ENCODE data around the gene SYCE1L. TPM values are rescaled to one million over a fixed set of nuclear protein-coding genes. Genes with fewer than 3 reads are reported as not detected.

SYCE1L gene
- total RNA-seq, 1 donor from 2014 or later: 0.66 TPM

DNA sequence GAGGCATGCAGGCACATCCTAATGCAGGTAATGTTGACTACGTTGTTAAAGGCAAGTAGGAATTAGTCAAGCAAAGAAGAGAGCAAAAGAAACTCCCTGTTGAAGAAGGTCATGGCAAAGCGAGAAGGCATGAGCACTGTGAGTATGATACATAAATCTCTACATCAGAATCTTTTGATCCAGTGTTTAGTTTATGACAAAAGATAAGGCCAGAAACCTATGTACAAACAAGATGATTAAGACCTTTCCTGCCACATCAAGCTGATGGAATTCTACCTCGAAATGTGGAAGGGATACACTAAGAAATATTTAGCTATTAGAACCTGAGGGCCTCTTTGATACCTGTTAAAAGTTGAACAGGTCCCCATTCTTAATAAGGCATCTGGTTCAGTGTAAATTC is 20.2 kb downstream of the SYCE1L start:
- TF ChIP-seq, protein P1, sequence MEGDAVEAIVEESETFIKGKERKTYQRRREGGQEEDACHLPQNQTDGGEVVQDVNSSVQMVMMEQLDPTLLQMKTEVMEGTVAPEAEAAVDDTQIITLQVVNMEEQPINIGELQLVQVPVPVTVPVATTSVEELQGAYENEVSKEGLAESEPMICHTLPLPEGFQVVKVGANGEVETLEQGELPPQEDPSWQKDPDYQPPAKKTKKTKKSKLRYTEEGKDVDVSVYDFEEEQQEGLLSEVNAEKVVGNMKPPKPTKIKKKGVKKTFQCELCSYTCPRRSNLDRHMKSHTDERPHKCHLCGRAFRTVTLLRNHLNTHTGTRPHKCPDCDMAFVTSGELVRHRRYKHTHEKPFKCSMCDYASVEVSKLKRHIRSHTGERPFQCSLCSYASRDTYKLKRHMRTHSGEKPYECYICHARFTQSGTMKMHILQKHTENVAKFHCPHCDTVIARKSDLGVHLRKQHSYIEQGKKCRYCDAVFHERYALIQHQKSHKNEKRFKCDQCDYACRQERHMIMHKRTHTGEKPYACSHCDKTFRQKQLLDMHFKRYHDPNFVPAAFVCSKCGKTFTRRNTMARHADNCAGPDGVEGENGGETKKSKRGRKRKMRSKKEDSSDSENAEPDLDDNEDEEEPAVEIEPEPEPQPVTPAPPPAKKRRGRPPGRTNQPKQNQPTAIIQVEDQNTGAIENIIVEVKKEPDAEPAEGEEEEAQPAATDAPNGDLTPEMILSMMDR (IDR thresholded peaks at IDR 0.05; ENCODE audit: borderline replicate concordance): no peak
- no peak overlapping the region for H3K27ac ChIP-seq (replicated peaks)
- no peaks in the 10 kb centered on the region for H3K36me3 ChIP-seq
- H3K4me3 ChIP-seq: no peak overlapping the region
- DNase-seq: no peak
- H3K9me3 ChIP-seq (replicated peaks): no peaks in the 10 kb centered on the region
- peaks cover 6% of the 10 kb centered on the region for H3K27me3 ChIP-seq (ENCODE audit: low read depth)
- no peaks in the 10 kb centered on the region for H3K4me1 ChIP-seq
- intact Hi-C loops (cut with micrococcal nuclease): no loop called here

DNA sequence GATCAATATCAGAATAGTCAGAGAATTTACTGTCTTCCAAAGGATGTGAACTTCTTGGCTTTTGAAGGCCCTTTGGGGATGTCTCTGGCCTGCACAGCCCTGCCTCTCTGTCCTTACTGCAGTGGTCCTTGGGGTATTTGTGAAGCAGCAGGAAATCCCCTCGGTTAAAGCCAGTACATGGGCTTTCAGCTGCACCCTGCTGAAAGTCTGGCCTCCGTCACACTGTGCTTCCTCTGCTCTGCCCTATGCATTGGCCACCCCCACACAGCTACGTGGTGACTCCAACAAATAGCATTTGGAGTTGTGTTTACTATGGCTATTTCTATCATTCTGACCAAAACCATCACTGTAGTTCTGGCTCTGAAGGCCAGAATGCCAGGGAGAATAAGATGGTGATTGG is 21.2 kb downstream of the SYCE1L start:
- H3K9me3 ChIP-seq (replicated peaks): no peaks in the 10 kb centered on the region
- no peak overlapping the region for H3K4me3 ChIP-seq
- no peak overlapping the region for H3K27ac ChIP-seq (replicated peaks)
- H3K4me1 ChIP-seq: no peaks in the 10 kb centered on the region
- no peaks in the 10 kb centered on the region for H3K36me3 ChIP-seq
- TF ChIP-seq, protein P1 (IDR thresholded peaks at IDR 0.05; ENCODE audit: borderline replicate concordance): no peak
- DNase-seq: no peak
- peaks cover 11% of the 10 kb centered on the region for H3K27me3 ChIP-seq (ENCODE audit: low read depth)
- intact Hi-C loops (cut with micrococcal nuclease): no loop called here

GRCh38 chr16:77221482-77221881 is 22.3 kb downstream of the SYCE1L start:
- Histone ChIP-seq H3K4me3 (no peak overlapping the region), H3K27ac (replicated peaks) (no peak overlapping the region), H3K36me3 (no peaks in the 10 kb centered on the region), H3K9me3 (replicated peaks) (no peaks in the 10 kb centered on the region), H3K4me1 (no peaks in the 10 kb centered on the region), H3K27me3 (ENCODE audit: low read depth) (peaks cover 19% of the 10 kb centered on the region)
- intact Hi-C loops (cut with micrococcal nuclease): no loop called here
- TF ChIP-seq, protein P1 (IDR thresholded peaks at IDR 0.05; ENCODE audit: borderline replicate concordance): no peak
- no peak for DNase-seq

- TF ChIP-seq, protein P1 (IDR thresholded peaks at IDR 0.05; ENCODE audit: borderline replicate concordance): no peak
- Histone ChIP-seq H3K4me3 (no peak overlapping the region), H3K27ac (replicated peaks) (no peak overlapping the region), H3K9me3 (replicated peaks) (no peaks in the 10 kb centered on the region), H3K27me3 (ENCODE audit: low read depth) (peaks cover 18% of the 10 kb centered on the region), H3K36me3 (no peaks in the 10 kb centered on the region), H3K4me1 (no peaks in the 10 kb centered on the region)
- no peak for DNase-seq
- intact Hi-C loops (cut with micrococcal nuclease): no loop called here
Measured at GRCh38 chr16:77223184-77223583, 24.0 kb downstream of the SYCE1L start.

- TF ChIP-seq, protein P1 (IDR thresholded peaks at IDR 0.05; ENCODE audit: borderline replicate concordance): no peak
- no peak for DNase-seq
- H3K9me3 ChIP-seq (replicated peaks): no peaks in the 10 kb centered on the region
- intact Hi-C loops (cut with micrococcal nuclease): no loop called here
- no peak overlapping the region for H3K4me3 ChIP-seq
- no peaks in the 10 kb centered on the region for H3K36me3 ChIP-seq
- H3K27ac ChIP-seq (replicated peaks): no peak overlapping the region
- no peaks in the 10 kb centered on the region for H3K4me1 ChIP-seq
- peaks cover 13% of the 10 kb centered on the region for H3K27me3 ChIP-seq (ENCODE audit: low read depth)
Measured at GRCh38 chr16:77225182-77225581, 26.0 kb downstream of the SYCE1L start.

DNA sequence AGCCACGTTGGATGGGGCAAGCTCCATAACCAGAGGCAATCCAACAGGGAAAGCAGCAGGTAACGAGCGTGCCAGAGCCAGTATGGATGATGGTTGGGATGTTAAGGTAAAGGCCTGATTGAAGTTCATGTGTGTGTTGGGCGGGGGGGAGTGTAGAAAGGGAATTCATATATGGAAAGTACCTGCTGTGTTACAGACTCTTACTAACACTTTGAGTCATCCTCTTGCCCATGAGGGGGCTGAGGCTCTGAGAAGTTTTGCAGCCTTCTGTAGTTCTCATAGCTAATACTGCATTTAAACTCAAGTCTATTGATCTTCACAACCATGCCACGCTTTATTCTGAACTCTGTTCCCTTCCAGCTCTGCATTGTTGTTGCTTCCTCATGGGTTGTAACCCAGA is 28.5 kb downstream of the SYCE1L start:
- intact Hi-C loops (cut with micrococcal nuclease): no loop called here
- H3K4me3 ChIP-seq: no peak overlapping the region
- no peak overlapping the region for H3K27ac ChIP-seq (replicated peaks)
- TF ChIP-seq, protein P1 (IDR thresholded peaks at IDR 0.05; ENCODE audit: borderline replicate concordance): no peak
- no peaks in the 10 kb centered on the region for H3K4me1 ChIP-seq
- H3K36me3 ChIP-seq: no peaks in the 10 kb centered on the region
- H3K9me3 ChIP-seq (replicated peaks): no peaks in the 10 kb centered on the region
- H3K27me3 ChIP-seq (ENCODE audit: low read depth): peaks cover 13% of the 10 kb centered on the region
- no peak for DNase-seq

Measured in left ventricle myocardium inferior (tissue), 1 donor.